Chondrocyte (in vitro differentiated cells): ENCODE measurements around the gene PLEKHA6. TPM values are rescaled to one million over a fixed set of nuclear protein-coding genes. Genes with fewer than 3 reads are reported as not detected.

ENCODE experiments used
- DNase-seq: peaks from one replicate; pipeline ENCODE4 v3.0.0; 2021; ENCODE audit warnings: mixed read lengths, low spot score
- H3K27ac Mint-ChIP-seq: one replicate; pipeline ENCODE4 v1.8.0; 2021; ENCODE audit warnings: mild to moderate bottlenecking, moderate library complexity, mixed read lengths; ENCODE audit not compliant: unreplicated experiment
- H3K27me3 Mint-ChIP-seq: 2 replicates; pipeline ENCODE4 v1.8.0; 2021; ENCODE audit warnings: low read depth, mixed read lengths
- H3K36me3 Mint-ChIP-seq: 2 replicates; pipeline ENCODE4 v1.8.0; 2021; ENCODE audit warnings: low read depth, mixed read lengths
- H3K4me1 Mint-ChIP-seq: 2 replicates; pipeline ENCODE4 v1.8.0; 2021; ENCODE audit warnings: low read depth, mild to moderate bottlenecking, mixed read lengths
- H3K4me3 Mint-ChIP-seq: one replicate; pipeline ENCODE4 v1.8.0; 2021; ENCODE audit warnings: mild to moderate bottlenecking, moderate library complexity, mixed read lengths; ENCODE audit not compliant: unreplicated experiment
- H3K9me3 Mint-ChIP-seq: 2 replicates; pipeline ENCODE4 v1.8.0; 2021; ENCODE audit warnings: low read depth, mixed read lengths
- total RNA-seq: library from RNA; stranded (reverse); gene quantifications from 3 replicates; pipeline ENCODE4 v1.2.1, GENCODE V29; 2021
- TF ChIP-seq, protein P1 (sequence below): fragments of 200-600 bp; sonication (generic); IDR thresholded peaks from 2 replicates; pipeline ENCODE4 v1.5.0; 2021; ENCODE audit warnings: antibody characterized with exemption, mild to moderate bottlenecking, moderate library complexity

The PLEKHA6 gene
- total RNA-seq, 1 donor from 2014 or later, result 0.15 TPM

DNA sequence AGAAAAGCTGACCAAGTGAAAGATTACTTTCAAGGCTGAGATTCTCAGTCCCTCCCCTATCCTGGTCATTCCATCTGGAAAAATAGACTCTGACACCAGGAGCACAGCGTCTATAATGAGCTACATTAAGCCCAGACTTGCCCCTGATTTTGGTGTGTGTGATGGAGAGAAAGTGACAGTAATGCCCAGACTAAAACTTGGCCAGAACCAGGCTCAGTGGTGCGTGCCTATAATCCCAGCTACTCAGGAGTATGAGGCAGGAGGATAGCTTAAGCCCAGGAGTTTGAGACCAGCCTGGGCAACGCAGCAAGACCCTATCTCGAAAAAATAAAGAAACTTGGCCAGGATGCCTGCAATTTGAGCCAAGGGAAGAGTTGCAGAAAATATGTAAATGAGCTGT is 15.9 kb downstream of the PLEKHA6 start:
- DNase-seq, result no peak
- H3K9me3 Mint-ChIP-seq, result no peaks in the 10 kb centered on the region
- H3K27me3 Mint-ChIP-seq, result no peaks in the 10 kb centered on the region
- TF ChIP-seq, protein P1, sequence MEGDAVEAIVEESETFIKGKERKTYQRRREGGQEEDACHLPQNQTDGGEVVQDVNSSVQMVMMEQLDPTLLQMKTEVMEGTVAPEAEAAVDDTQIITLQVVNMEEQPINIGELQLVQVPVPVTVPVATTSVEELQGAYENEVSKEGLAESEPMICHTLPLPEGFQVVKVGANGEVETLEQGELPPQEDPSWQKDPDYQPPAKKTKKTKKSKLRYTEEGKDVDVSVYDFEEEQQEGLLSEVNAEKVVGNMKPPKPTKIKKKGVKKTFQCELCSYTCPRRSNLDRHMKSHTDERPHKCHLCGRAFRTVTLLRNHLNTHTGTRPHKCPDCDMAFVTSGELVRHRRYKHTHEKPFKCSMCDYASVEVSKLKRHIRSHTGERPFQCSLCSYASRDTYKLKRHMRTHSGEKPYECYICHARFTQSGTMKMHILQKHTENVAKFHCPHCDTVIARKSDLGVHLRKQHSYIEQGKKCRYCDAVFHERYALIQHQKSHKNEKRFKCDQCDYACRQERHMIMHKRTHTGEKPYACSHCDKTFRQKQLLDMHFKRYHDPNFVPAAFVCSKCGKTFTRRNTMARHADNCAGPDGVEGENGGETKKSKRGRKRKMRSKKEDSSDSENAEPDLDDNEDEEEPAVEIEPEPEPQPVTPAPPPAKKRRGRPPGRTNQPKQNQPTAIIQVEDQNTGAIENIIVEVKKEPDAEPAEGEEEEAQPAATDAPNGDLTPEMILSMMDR, result no peak
- H3K36me3 Mint-ChIP-seq, result no peaks in the 10 kb centered on the region
- H3K27ac Mint-ChIP-seq, result no peak overlapping the region
- H3K4me1 Mint-ChIP-seq, result peaks cover 9% of the 10 kb centered on the region
- no peak overlapping the region for H3K4me3 Mint-ChIP-seq

DNA sequence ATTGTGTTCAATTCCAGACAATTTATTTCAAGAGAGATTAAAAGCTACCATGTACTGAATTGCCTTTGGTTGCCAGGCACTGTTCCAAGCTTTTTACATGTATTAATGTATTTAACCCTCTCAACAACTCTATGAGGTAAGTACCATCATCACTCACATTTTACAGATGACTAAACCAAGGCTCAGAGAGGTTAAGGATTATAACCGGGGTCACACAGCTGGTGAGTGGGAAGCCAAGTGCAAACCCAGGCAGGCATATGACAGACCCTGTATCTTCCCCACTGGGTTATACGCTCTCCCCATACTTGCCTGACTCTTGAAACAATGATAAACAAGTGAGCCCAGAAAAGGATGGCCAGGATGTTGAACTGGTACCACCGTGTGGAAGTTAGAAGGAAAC is 16.5 kb downstream of the PLEKHA6 start:
- H3K36me3 Mint-ChIP-seq, result no peaks in the 10 kb centered on the region
- H3K4me1 Mint-ChIP-seq, result peaks cover 7% of the 10 kb centered on the region
- no peaks in the 10 kb centered on the region for H3K27me3 Mint-ChIP-seq
- no peak overlapping the region for H3K4me3 Mint-ChIP-seq
- no peak for DNase-seq
- no peaks in the 10 kb centered on the region for H3K9me3 Mint-ChIP-seq
- TF ChIP-seq, protein P1, result no peak
- no peak overlapping the region for H3K27ac Mint-ChIP-seq

DNA sequence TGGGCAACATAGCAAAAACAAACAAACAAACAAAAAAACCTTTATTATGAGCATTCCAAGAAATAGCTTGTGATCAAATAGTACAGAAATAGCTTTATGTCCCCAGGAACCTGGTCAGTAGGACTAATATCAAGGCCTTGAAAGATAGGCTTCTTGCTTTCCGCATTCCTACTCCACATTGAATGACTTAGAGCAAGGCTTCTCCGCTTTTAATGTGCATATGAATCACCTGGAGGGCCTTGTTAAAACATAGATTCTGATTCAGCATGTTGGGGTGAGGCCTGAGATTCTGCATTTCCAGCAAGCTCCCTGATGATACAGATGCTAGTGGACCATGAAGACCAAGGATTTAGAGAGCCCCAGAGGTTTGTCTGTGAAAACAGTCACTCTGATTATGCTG is 17.4 kb downstream of the PLEKHA6 start:
- H3K9me3 Mint-ChIP-seq, result no peaks in the 10 kb centered on the region
- TF ChIP-seq, protein P1, result no peak
- H3K36me3 Mint-ChIP-seq, result no peaks in the 10 kb centered on the region
- H3K27ac Mint-ChIP-seq, result no peak overlapping the region
- no peak for DNase-seq
- H3K27me3 Mint-ChIP-seq, result no peaks in the 10 kb centered on the region
- no peak overlapping the region for H3K4me3 Mint-ChIP-seq
- H3K4me1 Mint-ChIP-seq, result peaks cover 7% of the 10 kb centered on the region

DNA sequence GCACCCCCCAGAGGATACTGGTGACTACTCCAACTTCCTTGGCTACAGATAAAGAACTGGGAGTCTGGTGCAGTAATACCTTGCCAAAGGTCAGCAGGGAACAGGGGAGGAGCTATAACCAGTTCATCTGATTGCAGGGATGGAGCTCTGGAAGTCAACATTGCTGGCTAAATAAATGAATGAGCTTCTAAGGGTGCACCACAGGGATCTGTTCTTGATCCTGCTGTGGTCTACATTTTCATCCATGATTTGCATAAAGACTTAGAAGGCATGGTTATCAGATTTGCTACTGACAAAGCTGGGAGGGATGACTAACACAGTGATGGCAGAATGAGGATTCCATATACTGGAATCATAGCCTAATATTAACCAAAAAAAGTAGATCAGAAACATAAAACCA is 18.3 kb downstream of the PLEKHA6 start:
- Mint-ChIP-seq H3K27me3 (no peaks in the 10 kb centered on the region), H3K9me3 (no peaks in the 10 kb centered on the region), H3K36me3 (no peaks in the 10 kb centered on the region), H3K4me1 (peaks cover 7% of the 10 kb centered on the region), H3K27ac (no peak overlapping the region), H3K4me3 (no peak overlapping the region)
- TF ChIP-seq, protein P1, result no peak
- DNase-seq, result no peak

DNA sequence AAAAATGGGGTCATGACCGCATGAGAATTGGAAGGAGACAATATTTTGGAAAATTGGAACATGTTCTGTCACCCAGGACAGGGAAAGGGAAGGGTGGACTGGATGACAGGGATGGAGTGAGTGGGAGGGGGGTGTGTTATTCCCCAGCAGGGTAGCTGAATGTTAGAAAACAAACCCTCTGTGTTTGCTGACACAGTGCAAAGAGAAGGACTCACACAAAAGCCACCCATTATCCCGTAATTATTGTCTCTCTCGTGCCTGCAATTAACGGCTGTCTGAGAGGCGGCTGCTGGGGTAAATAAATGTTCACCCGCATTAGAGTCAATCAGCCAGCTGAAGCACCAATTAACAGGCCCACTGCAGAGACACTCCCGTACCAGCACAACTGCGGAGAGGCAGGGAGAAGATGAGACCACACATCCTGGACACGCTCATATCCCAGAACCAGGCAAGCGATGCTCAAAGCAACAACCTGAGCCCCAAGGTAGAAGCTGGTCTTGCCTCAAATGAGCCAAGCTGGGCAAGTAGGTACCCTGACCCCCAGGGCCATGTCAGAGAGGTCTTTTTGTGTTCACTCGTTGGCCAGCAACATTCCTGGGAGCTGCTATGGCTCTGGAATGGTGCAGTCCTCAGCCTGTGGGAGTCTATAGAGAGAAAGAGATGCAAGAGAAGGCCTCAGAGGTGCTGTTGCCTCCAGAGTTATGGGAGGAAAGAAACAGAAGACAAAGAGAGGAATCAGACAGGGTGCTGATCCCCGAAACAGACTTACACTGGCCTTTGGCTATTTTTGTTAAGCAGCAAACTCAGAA is 19.4 kb downstream of the PLEKHA6 start:
- Mint-ChIP-seq H3K27me3 (no peaks in the 10 kb centered on the region), H3K9me3 (no peaks in the 10 kb centered on the region), H3K4me3 (no peak overlapping the region)

More for the DNA sequence above, 19.4 kb downstream of the PLEKHA6 start:
- TF ChIP-seq, protein P1, result no peak
- peaks cover 7% of the 10 kb centered on the region for H3K4me1 Mint-ChIP-seq
- DNase-seq, result no peak
- H3K27ac Mint-ChIP-seq, result no peak overlapping the region
- H3K36me3 Mint-ChIP-seq, result no peaks in the 10 kb centered on the region
